ENCODE data around the gene PFKP. TPM values are rescaled to one million over a fixed set of nuclear protein-coding genes. Genes with fewer than 3 reads are reported as not detected.
A peak's percentile ranks its signal among the peaks of the same experiment; 100 is the strongest.

The PFKP gene
- total RNA-seq (ENCODE audit: low replicate concordance), result 55.2 and 71.2 TPM in 2 replicates

- H3K9me3 Mint-ChIP-seq, result no peaks in the 10 kb centered on the region
- peaks cover 9% of the 10 kb centered on the region for H3K4me1 ChIP-seq
- peaks cover 7% of the 10 kb centered on the region for H3K4me1 Mint-ChIP-seq
- peaks cover 27% of the 10 kb centered on the region for H3K79me2 ChIP-seq (ENCODE audit: low read depth)
- H3K9ac ChIP-seq, result no peak within 1 kb of the TSS
- H3K27ac Mint-ChIP-seq, result no peak within 1 kb of the TSS
- H3K27ac ChIP-seq, result no peak within 1 kb of the TSS
- H3F3A ChIP-seq (ENCODE audit: low read depth), result peaks cover 21% of the 10 kb centered on the region
- no peaks in the 10 kb centered on the region for H3K36me3 ChIP-seq
- peak within 1 kb of the TSS; percentile 81 for H3K4me2 ChIP-seq
- no peak for TF ChIP-seq EZH2 (IDR thresholded peaks at IDR 0.05)
- no peak for TF ChIP-seq CTCF (IDR thresholded peaks at IDR 0.05)
- TF ChIP-seq EZH2phosphoT487 (IDR thresholded peaks at IDR 0.05), result no peak
- H3K27me3 Mint-ChIP-seq (ENCODE audit: insufficient read depth, low read depth), result peaks cover 35% of the 10 kb centered on the region
- peak within 1 kb of the TSS; percentile 88 for H3K4me3 Mint-ChIP-seq
- H3K4me3 ChIP-seq, result peak within 1 kb of the TSS; percentile 91
- H3K36me3 Mint-ChIP-seq, result peaks cover 8% of the 10 kb centered on the region
- H4K20me1 ChIP-seq (ENCODE audit: low read depth), result peaks cover 3% of the 10 kb centered on the region
- H2AFZ ChIP-seq (replicated peaks), result peak within 1 kb of the TSS; percentile 96
- peak; percentile 63 for DNase-seq (ENCODE audit: low spot score)
- H3K9me3 ChIP-seq (ENCODE audit: low read depth), result no peaks in the 10 kb centered on the region
- H3K27me3 ChIP-seq, result peaks cover 44% of the 10 kb centered on the region
Observed at GRCh38 chr10:3067118-3067858, at the start of gene PFKP. PFKP (plus strand) TSS chr10:3067548; CDS start chr10:3067596, 48 bp downstream.

- Mint-ChIP-seq H3K4me1 (no peaks in the 10 kb centered on the region), H3K4me3 (no peak overlapping the region), H3K9me3 (peaks cover 5% of the 10 kb centered on the region), H3K27me3 (ENCODE audit: insufficient read depth, low read depth) (peaks cover 10% of the 10 kb centered on the region), H3K36me3 (no peaks in the 10 kb centered on the region), H3K27ac (no peak overlapping the region)
- no peaks in the 10 kb centered on the region for H3F3A ChIP-seq (ENCODE audit: low read depth)
- DNase-seq (ENCODE audit: low spot score), result no peak
- no peak overlapping the region for H2AFZ ChIP-seq (replicated peaks)
- H3K4me1 ChIP-seq, result no peaks in the 10 kb centered on the region
- H3K4me2 ChIP-seq, result no peak overlapping the region
- H3K9ac ChIP-seq, result no peak overlapping the region
- no peaks in the 10 kb centered on the region for H3K36me3 ChIP-seq
- H3K4me3 ChIP-seq, result no peak overlapping the region
- no peak for TF ChIP-seq EZH2 (IDR thresholded peaks at IDR 0.05)
- no peak for TF ChIP-seq CTCF (IDR thresholded peaks at IDR 0.05)
- TF ChIP-seq EZH2phosphoT487 (IDR thresholded peaks at IDR 0.05), result no peak
- no peak overlapping the region for H3K27ac ChIP-seq
- no peaks in the 10 kb centered on the region for H3K27me3 ChIP-seq
- no peaks in the 10 kb centered on the region for H4K20me1 ChIP-seq (ENCODE audit: low read depth)
- H3K79me2 ChIP-seq (ENCODE audit: low read depth), result no peaks in the 10 kb centered on the region
- H3K9me3 ChIP-seq (ENCODE audit: low read depth), result no peaks in the 10 kb centered on the region
Observed at GRCh38 chr10:3018247-3018646, 49.1 kb upstream of the PFKP start.

- H3K27ac Mint-ChIP-seq, result no peak overlapping the region
- H3K4me3 Mint-ChIP-seq, result no peak overlapping the region
- no peak overlapping the region for H3K4me3 ChIP-seq
- no peaks in the 10 kb centered on the region for H3K79me2 ChIP-seq (ENCODE audit: low read depth)
- no peaks in the 10 kb centered on the region for H3K36me3 Mint-ChIP-seq
- H3K4me1 ChIP-seq, result no peaks in the 10 kb centered on the region
- no peaks in the 10 kb centered on the region for H3K9me3 ChIP-seq (ENCODE audit: low read depth)
- no peaks in the 10 kb centered on the region for H3K36me3 ChIP-seq
- TF ChIP-seq EZH2 (IDR thresholded peaks at IDR 0.05), result no peak
- TF ChIP-seq CTCF (IDR thresholded peaks at IDR 0.05), result no peak
- no peak for TF ChIP-seq EZH2phosphoT487 (IDR thresholded peaks at IDR 0.05)
- peaks cover 6% of the 10 kb centered on the region for H3K27me3 Mint-ChIP-seq (ENCODE audit: insufficient read depth, low read depth)
- no peak overlapping the region for H3K27ac ChIP-seq
- H3K9me3 Mint-ChIP-seq, result peaks cover 5% of the 10 kb centered on the region
- no peaks in the 10 kb centered on the region for H3K27me3 ChIP-seq
- H3K4me2 ChIP-seq, result no peak overlapping the region
- H3F3A ChIP-seq (ENCODE audit: low read depth), result no peaks in the 10 kb centered on the region
- H4K20me1 ChIP-seq (ENCODE audit: low read depth), result no peaks in the 10 kb centered on the region
- H3K4me1 Mint-ChIP-seq, result no peaks in the 10 kb centered on the region
- no peak overlapping the region for H3K9ac ChIP-seq
- H2AFZ ChIP-seq (replicated peaks), result no peak overlapping the region
- no peak for DNase-seq (ENCODE audit: low spot score)
Observed at GRCh38 chr10:3020311-3020710, 47.0 kb upstream of the PFKP start.

All from neural progenitor cell (in vitro differentiated cells).